Heart left ventricle (tissue), 16 donors: ENCODE results near the gene CTU1. TPM values are rescaled to one million over a fixed set of nuclear protein-coding genes. Genes with fewer than 3 reads are reported as not detected.

ENCODE experiments used
- ATAC-seq, 4 donors: fragments of 200-7000 bp; cut with Tn5 transposase; one replicate each; pipeline ENCODE4 v1.9.1; 2020 to 2022; ENCODE audit warnings: moderate library complexity in 4 of 4, mild to moderate bottlenecking in 3 of 4, moderate number of reproducible peaks in 1 of 4
- DNase-seq, 5 donors: peaks; one replicate each; pipeline ENCODE4 v3.0.0-alpha.2; 2020
- H3K27ac ChIP-seq, 12 donors: fragments of 200-600 bp; sonication (generic) in 4 of 12; one replicate each; pipeline versions ENCODE4 v1.5.0 to v1.8.0; 2016 to 2022; ENCODE audit warnings: mild to moderate bottlenecking in 2 of 12
- H3K27me3 ChIP-seq, 9 donors: fragments of 200-600 bp; sonication (generic) in 2 of 9; one replicate each; pipeline versions ENCODE4 v1.5.1 to v1.8.0; 2016 to 2022; ENCODE audit warnings: mild to moderate bottlenecking in 3 of 9
- H3K36me3 ChIP-seq, 9 donors: fragments of 200-600 bp; sonication (generic) in 2 of 9; one replicate each; pipeline versions ENCODE4 v1.5.0 to v1.8.0; 2018 to 2022; ENCODE audit warnings: mild to moderate bottlenecking in 2 of 9
- H3K4me1 ChIP-seq, 12 donors: fragments of 200-600 bp; sonication (generic) in 4 of 12; one replicate each; pipeline versions ENCODE4 v1.5.0 to v1.8.0; 2016 to 2022; ENCODE audit warnings: mild to moderate bottlenecking in 3 of 12
- H3K4me3 ChIP-seq, 12 donors: fragments of 200-600 bp; sonication (generic) in 4 of 12; one replicate each; pipeline versions ENCODE4 v1.5.0 to v1.8.0; 2017 to 2022; ENCODE audit warnings: mild to moderate bottlenecking in 9 of 12, moderate library complexity in 4 of 12
- H3K9me3 ChIP-seq, 12 donors: fragments of 200-600 bp; sonication (generic) in 4 of 12; one replicate each; pipeline versions ENCODE4 v1.5.0 to v1.8.0; 2016 to 2022; ENCODE audit warnings: mild to moderate bottlenecking in 1 of 12
- CTCF ChIP-seq, 12 donors: fragments of 200-600 bp; sonication (generic) in 4 of 12; IDR thresholded peaks; one replicate each; pipeline versions ENCODE4 v1.5.0 to v1.8.0; 2018 to 2022; ENCODE audit warnings: antibody characterized with exemption in 12 of 12, mild to moderate bottlenecking in 5 of 12
- POLR2A ChIP-seq, 2 donors: fragments of 450-650 bp; IDR thresholded peaks; one replicate each; pipeline ENCODE4 v1.6.1; 2017; ENCODE audit warnings: antibody characterized with exemption in 2 of 2, mild to moderate bottlenecking in 2 of 2, moderate library complexity in 2 of 2
- WGBS, 4 donors: extraction: QIAGEN DNeasy Blood & Tissue Kit in 2 of 4; methylation state at CpG; one replicate each; pipeline versions ENCODE4 v1.1.5 to v1.1.7; 2013 to 2018; 5-methylcytosine and 5-hydroxymethylcytosine counted together
- intact Hi-C, 10 donors: fragments of 100-400 bp; cut with DNase I; formaldehyde crosslinking; loops; one replicate each; pipeline versions ENCODE4 v1.11.1 to v1.14.2; 2022
- polyA plus RNA-seq, 2 donors: library from polyadenylated mRNA; stranded (reverse); fragments of 200-250 nt; gene quantifications; one replicate each; pipeline ENCODE4 v1.2.3, GENCODE V29; 2013
- total RNA-seq, 9 donors: library from RNA; depleted of rRNA in 2 of 9; stranded (reverse); fragments of >200 nt in 2 of 9; fragmentation: NEBNext Ultra II Directional in 3 of 9; extraction: Animal tissue kit (Norgen Biotek cat#: 25700) in 3 of 9; gene quantifications; one replicate each; pipeline versions ENCODE4 v1.1.0 to v1.2.4, GENCODE V29; 2016 to 2023
- donor health status: ischemic (EF 13 %, LVEDD 7.1; RV severe dilation, severe dysfunction).
- donor health status: healthy with polysubstance abuse.
- donor health status: DM: no; HTN: yes; CAD: no.
- donor health status: DM: no; HTN: no; CAD: no.
- donor health status: ischemic (EF 25% LVEDD 6.9; RV normal size, moderate dysfunction).
- donor health status: ischemic (EF 25% LVEDD 5.7; RV mildly dilated, moderate dysfunction).
- donor health status: healthy.
- donor health status: DM: yes; HTN: yes; CAD: no.
- donor health status: ischemic (EF 35%, LVEDD 5.7; RV mildly dilated, moderate dysfunction).
- donor health status: nonischemic (EF 11% LVEDD 7.7; RV severe dilation, severe dysfunction).
- donor health status: DM: yes; HTN: yes; CAD: no.
- donor health status: PGD.
- donor health status: ischemic (EF 29% LVEDD 5.4; RV normal size, mild dysfunction).
- donor health status: nonischemic (EF 23%, LVEDD 6.1; RV moderate dilation, normal function).

Gene CTU1
- total and polyA plus RNA-seq, 11 donors = 1.4 to 11.2 (median 3.9) TPM

GRCh38 chr19:51121257-51121656 lies 13.0 kb upstream of the CTU1 start:
- TF ChIP-seq POLR2A (IDR thresholded peaks at IDR 0.05) = no peak
- peaks cover 0 to 63% (median 0%) of the 10 kb centered on the region in 12 donors for H3K4me1 ChIP-seq
- intact Hi-C loops = no loop called here
- H3K27ac ChIP-seq = peak overlapping the region in 1 of 12 donors; percentile 95
- ATAC-seq (peak in 1 of 4 donors; percentile 33), DNase-seq (no peak)
- H3K27me3 ChIP-seq = peaks cover 0 to 36% (median 3%) of the 10 kb centered on the region in 9 donors
- H3K4me3 ChIP-seq = no peak overlapping the region
- H3K36me3 ChIP-seq = no peaks in the 10 kb centered on the region
- WGBS, 4 donors = 85 to 92% (median 90%) methylated on average over 8 of the region's 8 CpGs
- H3K9me3 ChIP-seq = no peaks in the 10 kb centered on the region

- TF ChIP-seq CTCF (IDR thresholded peaks at IDR 0.05) (no peak), POLR2A (IDR thresholded peaks at IDR 0.05) (no peak)
- no peak for DNase-seq
These were observed 12.0 kb upstream of the CTU1 start for GRCh38 chr19:51120160-51120559.

GRCh38 chr19:51119611-51120010 lies 11.4 kb upstream of the CTU1 start:
- 75 to 84% (median 82%) methylated on average over 6 of the region's 6 CpGs for WGBS, 4 donors
- intact Hi-C loops = loop anchor here in 1 of 10 donors (10.0 kb wide), 1 partner anchor 465 kb away; no protein-coding TSS in a partner anchor
- no peaks in the 10 kb centered on the region for H3K36me3 ChIP-seq
- H3K27ac ChIP-seq = peak overlapping the region in 1 of 12 donors; percentile 76
- ATAC-seq (peak in 1 of 4 donors; percentile 11), DNase-seq (no peak)
- H3K27me3 ChIP-seq = peaks cover 0 to 37% (median 3%) of the 10 kb centered on the region in 9 donors
- no peaks in the 10 kb centered on the region for H3K9me3 ChIP-seq
- TF ChIP-seq CTCF (IDR thresholded peaks at IDR 0.05) (no peak), POLR2A (IDR thresholded peaks at IDR 0.05) (no peak)
- H3K4me3 ChIP-seq = no peak overlapping the region
- H3K4me1 ChIP-seq = peaks cover 0 to 59% (median 0%) of the 10 kb centered on the region in 12 donors

More at GRCh38 chr19:51120160-51120559, 12.0 kb upstream of the CTU1 start:
- Histone ChIP-seq H3K4me3 (no peak overlapping the region), H3K27ac (peak overlapping the region in 1 of 12 donors; percentile 76), H3K36me3 (no peaks in the 10 kb centered on the region), H3K4me1 (peaks cover 0 to 59% (median 0%) of the 10 kb centered on the region in 12 donors), H3K9me3 (no peaks in the 10 kb centered on the region), H3K27me3 (peaks cover 0 to 38% (median 3%) of the 10 kb centered on the region in 9 donors)
- ATAC-seq = no peak
- 82 to 88% (median 85%) methylated on average over 6 of the region's 6 CpGs for WGBS, 4 donors
- intact Hi-C loops = no loop called here

GRCh38 chr19:51119101-51119500 lies 10.9 kb upstream of the CTU1 start:
- intact Hi-C loops = loop anchor here in 1 of 10 donors (10.0 kb wide), 1 partner anchor 466 kb away; no protein-coding TSS in a partner anchor
- ATAC-seq (no peak), DNase-seq (no peak)
- Histone ChIP-seq H3K4me1 (peaks cover 0 to 59% (median 0%) of the 10 kb centered on the region in 12 donors), H3K9me3 (no peaks in the 10 kb centered on the region), H3K4me3 (no peak overlapping the region), H3K27ac (peak overlapping the region in 1 of 12 donors; percentile 76), H3K27me3 (peaks cover 0 to 32% (median 3%) of the 10 kb centered on the region in 9 donors), H3K36me3 (no peaks in the 10 kb centered on the region)
- TF ChIP-seq POLR2A (IDR thresholded peaks at IDR 0.05) = no peak
- 39 to 54% (median 48%) methylated on average over 4 of the region's 4 CpGs for WGBS, 4 donors

GRCh38 chr19:51116736-51117286 lies 8.6 kb upstream of the CTU1 start:
- Histone ChIP-seq H3K9me3 (no peaks in the 10 kb centered on the region), H3K27me3 (peaks cover 0 to 24% (median 2%) of the 10 kb centered on the region in 9 donors), H3K27ac (peak overlapping the region in 1 of 12 donors; percentile 40), H3K4me3 (no peak overlapping the region), H3K36me3 (no peaks in the 10 kb centered on the region), H3K4me1 (peaks cover 0 to 55% (median 0%) of the 10 kb centered on the region in 12 donors)
- TF ChIP-seq POLR2A (IDR thresholded peaks at IDR 0.05) = no peak
- TF ChIP-seq CTCF (IDR thresholded peaks at IDR 0.05) = no peak
- intact Hi-C loops = loop anchor here in 1 of 10 donors (10.0 kb wide), 1 partner anchor 468 kb away; no protein-coding TSS in a partner anchor
- WGBS, 4 donors = 62 to 80% (median 75%) methylated on average over 6 of the region's 6 CpGs
- DNase-seq (no peak), ATAC-seq (no peak)
